Adrenal gland (tissue), 12 donors: ENCODE data around the gene PADI6. TPM values are rescaled to one million over a fixed set of nuclear protein-coding genes. Genes with fewer than 3 reads are reported as not detected.

ENCODE experiments used
- DNase-seq, 7 donors: peaks; one replicate each; pipeline ENCODE4 v3.0.0-alpha.2; 2019 to 2020
- H3K27ac ChIP-seq, 5 donors: fragments of 200-600 bp; sonication (generic) in 4 of 5; 1 replicate in 3 of 5; 2 replicates in 2 of 5; pipeline versions ENCODE4 v1.5.1 to v1.8.0; 2016 to 2020; ENCODE audit warnings: mild to moderate bottlenecking in 1 of 5
- H3K27me3 ChIP-seq: fragments of 200-600 bp; 2 replicates; pipeline ENCODE4 v1.8.0; 2021
- H3K36me3 ChIP-seq, 2 donors: fragments of 200-600 bp; replicated peaks in 1 of 2; 1 replicate in 1 of 2; 2 replicates in 1 of 2; pipeline versions ENCODE4 v1.5.1 to v1.8.0; 2018 to 2022
- H3K4me1 ChIP-seq, 2 donors: fragments of 200-600 bp; replicated peaks in 1 of 2; 1 replicate in 1 of 2; 2 replicates in 1 of 2; pipeline versions ENCODE4 v1.5.1 to v1.8.0; 2018 to 2021
- H3K4me3 ChIP-seq, 4 donors: fragments of 200-600 bp; sonication (generic) in 3 of 4; one replicate each; pipeline ENCODE4 v1.5.1; 2016 to 2018
- H3K9me3 ChIP-seq, 3 donors: fragments of 200-600 bp; sonication (generic) in 1 of 3; replicated peaks in 1 of 3; 1 replicate in 2 of 3; 2 replicates in 1 of 3; pipeline versions ENCODE4 v1.5.1 to v1.8.0; 2016 to 2021
- CTCF ChIP-seq, 6 experiments: fragments of 450-650 bp in 4 of 6; fragments of 200-600 bp in 2 of 6; sonication (generic) in 1 of 6; IDR thresholded peaks; 1 replicate in 5 of 6; 2 replicates in 1 of 6; pipeline versions ENCODE4 v1.5.1 to v1.8.0; 2016 to 2021; ENCODE audit warnings: antibody characterized with exemption in 6 of 6, mild to moderate bottlenecking in 2 of 6, moderate library complexity in 1 of 6
- POLR2A ChIP-seq, 2 donors: fragments of 450-650 bp; IDR thresholded peaks; one replicate each; pipeline ENCODE4 v1.6.1; 2017; ENCODE audit warnings: antibody characterized with exemption in 2 of 2, mild to moderate bottlenecking in 2 of 2, moderate library complexity in 1 of 2
- WGBS, 4 donors: extraction: QIAGEN DNeasy Blood & Tissue Kit in 2 of 4; methylation state at CpG; one replicate each; pipeline versions ENCODE4 v1.1.5 to v1.1.7; 2013 to 2017; 5-methylcytosine and 5-hydroxymethylcytosine counted together
- intact Hi-C, 2 donors: fragments of 100-400 bp; cut with DNase I; formaldehyde crosslinking; loops; one replicate each; pipeline versions ENCODE4 v1.14.1 to v1.15.0; 2022 to 2023
- polyA plus RNA-seq, 3 donors: library from polyadenylated mRNA; stranded (reverse); fragments of 200-250 nt in 2 of 3; fragments of 350-450 nt in 1 of 3; fragmentation: Illumina TruSeq in 1 of 3; extraction: RNeasy Lipid Tissue Mini Kit (QIAGEN cat#74804) in 1 of 3; gene quantifications; one replicate each; pipeline ENCODE4 v1.2.3, GENCODE V29; 2013 to 2014
- total RNA-seq, 9 donors: library from RNA; depleted of rRNA in 4 of 9; stranded (reverse); fragments of >200 nt in 4 of 9; fragments of 120-200 nt in 1 of 9; fragmentation: NEBNext Ultra II Directional in 1 of 9; extraction: Animal tissue kit (Norgen Biotek cat#: 25700) in 1 of 9; gene quantifications; one replicate each; pipeline versions ENCODE4 v1.1.0 to v1.2.4, GENCODE V29; 2013 to 2023
- donor health status: healthy with polysubstance abuse.
- donor health status: Bipolar disorder and iron deficiency.
- donor health status: DM: yes; HTN: yes; CAD: no.
- donor health status: DM: no; HTN: no; CAD: no.
- donor health status: DM: no; HTN: no; CAD: no.
- donor health status: DM: yes; HTN: yes; CAD: no.

PADI6 gene
- total and polyA plus RNA-seq, 12 donors: not detected

GRCh38 chr1:17409391-17409811 lies 37.4 kb downstream of the PADI6 start:
- no peak for TF ChIP-seq POLR2A (IDR thresholded peaks at IDR 0.05)
- no peak for TF ChIP-seq CTCF (IDR thresholded peaks at IDR 0.05)
- 96 to 97% (median 96%) methylated on average over 6 to 10 of the region's 10 CpGs; no CpG with 5 or more reads in 1 of the 4 donors for WGBS, 4 donors
- Histone ChIP-seq H3K4me3 (no peak overlapping the region), H3K9me3 (no peaks in the 10 kb centered on the region), H3K4me1 (peaks cover 13 to 15% of the 10 kb centered on the region in 2 donors), H3K36me3 (peaks cover 0 to 66% of the 10 kb centered on the region in 2 donors), H3K27ac (no peak overlapping the region), H3K27me3 (no peaks in the 10 kb centered on the region)
- intact Hi-C loops: loop anchor here in 1 of 2 donors (10.0 kb wide), 1 partner anchor 285 kb away; no protein-coding TSS in a partner anchor
- no peak for DNase-seq

GRCh38 chr1:17412093-17412870 lies 40.3 kb downstream of the PADI6 start:
- Histone ChIP-seq H3K27ac (peak overlapping the region in 3 of 5 donors; percentile 60 to 82 (median 70)), H3K9me3 (no peaks in the 10 kb centered on the region), H3K27me3 (no peaks in the 10 kb centered on the region), H3K4me3 (no peak overlapping the region), H3K36me3 (peaks cover 0 to 95% of the 10 kb centered on the region in 2 donors), H3K4me1 (peaks cover 13 to 15% of the 10 kb centered on the region in 2 donors)
- peak in 3 of 7 donors; percentile 25 to 56 (median 51) for DNase-seq
- WGBS, 4 donors: 60 to 75% (median 63%) methylated on average over 13 to 16 of the region's 16 CpGs
- intact Hi-C loops: no loop called here
- TF ChIP-seq POLR2A (IDR thresholded peaks at IDR 0.05): no peak
- no peak for TF ChIP-seq CTCF (IDR thresholded peaks at IDR 0.05)

GRCh38 chr1:17414022-17414421 lies 42.0 kb downstream of the PADI6 start:
- Histone ChIP-seq H3K36me3 (peaks cover 0 to 99% of the 10 kb centered on the region in 2 donors), H3K27me3 (no peaks in the 10 kb centered on the region), H3K27ac (no peak overlapping the region), H3K4me1 (peaks cover 13 to 15% of the 10 kb centered on the region in 2 donors), H3K9me3 (no peaks in the 10 kb centered on the region), H3K4me3 (no peak overlapping the region)
- DNase-seq: no peak
- TF ChIP-seq CTCF (IDR thresholded peaks at IDR 0.05): no peak
- intact Hi-C loops: no loop called here
- 79 to 93% (median 92%) methylated on average over 2 of the region's 2 CpGs for WGBS, 4 donors

- intact Hi-C loops: no loop called here
- Histone ChIP-seq H3K4me1 (peaks cover 13 to 14% of the 10 kb centered on the region in 2 donors), H3K4me3 (no peak overlapping the region), H3K27ac (no peak overlapping the region), H3K9me3 (no peaks in the 10 kb centered on the region), H3K36me3 (peaks cover 0 to 92% of the 10 kb centered on the region in 2 donors), H3K27me3 (no peaks in the 10 kb centered on the region)
- DNase-seq: no peak
- no peak for TF ChIP-seq POLR2A (IDR thresholded peaks at IDR 0.05)
- no peak for TF ChIP-seq CTCF (IDR thresholded peaks at IDR 0.05)
- 88 to 93% (median 92%) methylated on average over 18 to 20 of the region's 20 CpGs for WGBS, 4 donors
Measured at GRCh38 chr1:17416389-17416788, 44.4 kb downstream of the PADI6 start.
